A673 (cell line): ENCODE data around the gene PPP2R3B. TPM values are rescaled to one million over a fixed set of nuclear protein-coding genes. Genes with fewer than 3 reads are reported as not detected.

Experiments
- BruUV-seq: library from RNA; stranded (reverse); fragments of 400-500 nt; replicated peaks from 2 replicates; lab custom pipeline; 2021; lab: Mats Ljungman, UMichigan
- CTCF ChIA-PET: fragments of 300-600 bp; sonication (Branson Sonifier 250); formaldehyde crosslinking; loops from one replicate; lab custom pipeline; 2022; ENCODE audit warnings: antibody characterized with exemption; lab: Charles Lee
- POLR2A ChIA-PET: fragments of 300-600 bp; sonication (Branson Sonifier 250); formaldehyde crosslinking; loops from one replicate; lab custom pipeline; 2022; ENCODE audit warnings: antibody characterized with exemption; ENCODE audit not compliant: low non-redundant PET; lab: Charles Lee
- DNase-seq: peaks from one replicate; pipeline ENCODE4 v3.0.0-alpha.2; 2015; ENCODE audit warnings: low spot score
- H3K27ac ChIP-seq: fragments of 200-600 bp; sonication (generic); 2 replicates; pipeline ENCODE4 v1.5.1; 2016; ENCODE audit warnings: mixed run types, low read depth, mild to moderate bottlenecking, mixed read lengths, antibody characterized with exemption, low read length; ENCODE audit not compliant: poor library complexity, severe bottlenecking
- H3K27me3 ChIP-seq: fragments of 200-600 bp; sonication (generic); replicated peaks from 2 replicates; pipeline ENCODE4 v1.6.1; 2017; ENCODE audit warnings: mixed run types, low read depth, mild to moderate bottlenecking, mixed read lengths, antibody characterized with exemption, low read length; ENCODE audit not compliant: insufficient read depth, poor library complexity
- H3K36me3 ChIP-seq: fragments of 200-600 bp; sonication (generic); 2 replicates; pipeline ENCODE4 v1.6.1; 2016; ENCODE audit warnings: mixed run types, mild to moderate bottlenecking, mixed read lengths, antibody characterized with exemption, low read length; ENCODE audit not compliant: insufficient read depth, poor library complexity, severe bottlenecking
- H3K4me1 ChIP-seq: fragments of 200-600 bp; sonication (generic); 2 replicates; pipeline ENCODE4 v1.6.1; 2017; ENCODE audit warnings: mixed run types, mild to moderate bottlenecking, mixed read lengths, antibody characterized with exemption, low read length; ENCODE audit not compliant: insufficient read depth, poor library complexity, severe bottlenecking
- H3K4me3 ChIP-seq: fragments of 200-600 bp; sonication (generic); 2 replicates; pipeline ENCODE4 v1.5.1; 2016; ENCODE audit warnings: low read depth, mixed run types, mild to moderate bottlenecking, mixed read lengths, low read length; ENCODE audit not compliant: poor library complexity, severe bottlenecking
- H3K9me3 ChIP-seq: fragments of 200-600 bp; sonication (generic); 2 replicates; pipeline ENCODE4 v1.6.1; 2016; ENCODE audit warnings: mixed run types, low read depth, mild to moderate bottlenecking, mixed read lengths, antibody characterized with exemption, low read length; ENCODE audit not compliant: poor library complexity, severe bottlenecking
- CTCF ChIP-seq: fragments of 300-800, 200-600 bp; sonication (generic); conservative IDR thresholded peaks from 2 replicates; pipeline ENCODE4 v1.5.1; 2017; ENCODE audit warnings: low read depth, mild to moderate bottlenecking, antibody characterized with exemption, low read length, moderate library complexity, mixed read lengths
- EZH2 ChIP-seq: fragments of 200-600 bp; sonication (generic); IDR thresholded peaks from 2 replicates; pipeline ENCODE4 v1.6.1; 2017; ENCODE audit warnings: borderline replicate concordance, low read depth, mild to moderate bottlenecking, mixed read lengths, antibody characterized with exemption, low read length; ENCODE audit not compliant: poor library complexity, severe bottlenecking
- intact Hi-C: fragments of 100-400 bp; cut with micrococcal nuclease; formaldehyde crosslinking; loops from one replicate; pipeline ENCODE4 v1.10.0; 2022; ENCODE audit not compliant: unreplicated experiment
- total RNA-seq: library from RNA; stranded (reverse); gene quantifications from 2 replicates; pipeline ENCODE4 v1.2.3, GENCODE V29; 2021

PPP2R3B gene
- total RNA-seq, 1 experiment from 2014 or later = 43.6 TPM

GRCh38 chrX:371907-372306 lies 14.8 kb downstream of the PPP2R3B start:
- Histone ChIP-seq H3K27me3 (peaks cover 33% of the 10 kb centered on the region), H3K4me1 (peaks cover 14% of the 10 kb centered on the region), H3K4me3 (no peak overlapping the region), H3K27ac (no peak overlapping the region), H3K9me3 (no peaks in the 10 kb centered on the region), H3K36me3 (no peaks in the 10 kb centered on the region)
- ChIA-PET CTCF (no interaction called here), POLR2A (no interaction called here)
- intact Hi-C loops = no loop called here
- DNase-seq = no peak
- no peak for TF ChIP-seq CTCF
- TF ChIP-seq EZH2 = no peak
- BruUV-seq = no TSS peak

- Histone ChIP-seq H3K4me1 (peaks cover 14% of the 10 kb centered on the region), H3K27ac (no peak overlapping the region), H3K9me3 (no peaks in the 10 kb centered on the region), H3K36me3 (no peaks in the 10 kb centered on the region), H3K4me3 (no peak overlapping the region), H3K27me3 (peaks cover 33% of the 10 kb centered on the region)
- BruUV-seq = no TSS peak
- ChIA-PET CTCF (no interaction called here), POLR2A (no interaction called here)
- TF ChIP-seq CTCF (no peak), EZH2 (no peak)
- no peak for DNase-seq
- intact Hi-C loops = no loop called here
Measured at GRCh38 chrX:370963-371745, 15.6 kb downstream of the PPP2R3B start.

- peaks cover 32% of the 10 kb centered on the region for H3K27me3 ChIP-seq
- intact Hi-C loops = no loop called here
- H3K36me3 ChIP-seq = no peaks in the 10 kb centered on the region
- CTCF ChIA-PET = no interaction called here
- peaks cover 14% of the 10 kb centered on the region for H3K4me1 ChIP-seq
- BruUV-seq = no TSS peak
- POLR2A ChIA-PET = no interaction called here
- TF ChIP-seq CTCF (no peak), EZH2 (no peak)
- no peak overlapping the region for H3K27ac ChIP-seq
- no peak overlapping the region for H3K4me3 ChIP-seq
- no peak for DNase-seq
- no peaks in the 10 kb centered on the region for H3K9me3 ChIP-seq
Measured at GRCh38 chrX:370244-370962, 16.3 kb downstream of the PPP2R3B start.
